WTC11 (cell line): Measurements from ENCODE around the gene ABAT. TPM values are rescaled to one million over a fixed set of nuclear protein-coding genes. Genes with fewer than 3 reads are reported as not detected.

Experiments
- ATAC-seq: fragments of 200-7000 bp; cut with Tn5 transposase; 2 replicates; pipeline ENCODE4 v1.10.0; 2021; ENCODE audit warnings: mild to moderate bottlenecking, moderate library complexity
- CTCF ChIA-PET: fragments of 300-600 bp; sonication (Branson Sonifier 250); formaldehyde crosslinking; loops from one replicate; lab custom pipeline; 2021; ENCODE audit warnings: antibody characterized with exemption; lab: Charles Lee
- POLR2A ChIA-PET: fragments of 350-600 bp; sonication (Branson Sonifier 250); formaldehyde crosslinking; loops from one replicate; lab custom pipeline; 2021; ENCODE audit warnings: antibody characterized with exemption; lab: Charles Lee
- DNase-seq: peaks from one replicate; pipeline ENCODE4 v3.0.0; 2021; ENCODE audit warnings: low spot score
- H3K27ac Mint-ChIP-seq: 2 replicates; pipeline ENCODE4 v1.8.0; 2021; ENCODE audit warnings: mixed read lengths
- H3K27me3 Mint-ChIP-seq: 2 replicates; pipeline ENCODE4 v1.8.0; 2021; ENCODE audit warnings: low read depth, mild to moderate bottlenecking, moderate library complexity, mixed read lengths
- H3K36me3 Mint-ChIP-seq: 2 replicates; pipeline ENCODE4 v1.8.0; 2021; ENCODE audit warnings: mixed read lengths
- H3K4me1 Mint-ChIP-seq: 2 replicates; pipeline ENCODE4 v1.8.0; 2022; ENCODE audit warnings: mixed read lengths
- H3K4me3 Mint-ChIP-seq: 2 replicates; pipeline ENCODE4 v1.8.0; 2021; ENCODE audit warnings: mild to moderate bottlenecking, moderate library complexity, mixed read lengths
- H3K9me3 Mint-ChIP-seq: 2 replicates; pipeline ENCODE4 v1.8.0; 2021; ENCODE audit warnings: mixed read lengths
- AFF4 ChIP-seq: sonication (generic); formaldehyde crosslinking; IDR thresholded peaks from 2 replicates; pipeline ENCODE4 v1.8.1; 2023; ENCODE audit warnings: mild to moderate bottlenecking, missing genetic modification reagents, borderline replicate concordance
- ATF2 ChIP-seq: sonication (generic); formaldehyde crosslinking; IDR thresholded peaks from 2 replicates; pipeline ENCODE4 v1.8.1; 2022; ENCODE audit warnings: low read depth, missing genetic modification reagents, borderline replicate concordance
- EMX1 ChIP-seq: fragments of 250-450 bp; sonication (Bioruptor Pico); IDR thresholded peaks from 2 replicates; pipeline ENCODE4 v1.8.0; 2021; ENCODE audit warnings: mild to moderate bottlenecking
- GABPB1 ChIP-seq: sonication (generic); formaldehyde crosslinking; IDR thresholded peaks from 2 replicates; pipeline ENCODE4 v1.8.1; 2023; ENCODE audit warnings: mild to moderate bottlenecking, missing genetic modification reagents
- GRHL2 ChIP-seq: fragments of 250-450 bp; sonication (Bioruptor Pico); IDR thresholded peaks from 2 replicates; pipeline ENCODE4 v1.8.0; 2022; ENCODE audit warnings: mild to moderate bottlenecking, moderate library complexity; ENCODE audit not compliant: insufficient replicate concordance, severe bottlenecking
- HMGA2 ChIP-seq: fragments of 250-450 bp; sonication (Bioruptor Pico); IDR thresholded peaks from 2 replicates; pipeline ENCODE4 v1.4.0; 2021; ENCODE audit warnings: mild to moderate bottlenecking, moderate library complexity
- NFATC4 ChIP-seq: fragments of 250-450 bp; sonication (Bioruptor Pico); IDR thresholded peaks from 2 replicates; pipeline ENCODE4 v1.9.0; 2021; ENCODE audit warnings: mild to moderate bottlenecking
- NR3C1 ChIP-seq: sonication (generic); formaldehyde crosslinking; conservative IDR thresholded peaks from 2 replicates; pipeline ENCODE4 v1.8.1; 2023; ENCODE audit warnings: low read depth, mild to moderate bottlenecking, missing genetic modification reagents
- PREB ChIP-seq: sonication (generic); formaldehyde crosslinking; IDR thresholded peaks from 2 replicates; pipeline ENCODE4 v1.8.1; 2022; ENCODE audit warnings: mild to moderate bottlenecking, missing genetic modification reagents, moderate library complexity, borderline replicate concordance
- RELA ChIP-seq: sonication (generic); formaldehyde crosslinking; IDR thresholded peaks from 2 replicates; pipeline ENCODE4 v1.8.1; 2022; ENCODE audit warnings: missing genetic modification reagents, mild to moderate bottlenecking, borderline replicate concordance
- RORB ChIP-seq: fragments of 250-450 bp; sonication (Bioruptor Pico); IDR thresholded peaks from 2 replicates; pipeline ENCODE4 v1.9.0; 2021; ENCODE audit warnings: mild to moderate bottlenecking
- TEAD1 ChIP-seq: sonication (generic); formaldehyde crosslinking; IDR thresholded peaks from 2 replicates; pipeline ENCODE4 v1.8.0; 2022; ENCODE audit warnings: mild to moderate bottlenecking, missing genetic modification reagents
- ZNF281 ChIP-seq: sonication (generic); formaldehyde crosslinking; IDR thresholded peaks from 2 replicates; pipeline ENCODE4 v1.8.0; 2023; ENCODE audit warnings: mild to moderate bottlenecking, missing genetic modification reagents
- ZNF671 ChIP-seq: fragments of 250-450 bp; sonication (Bioruptor Pico); IDR thresholded peaks from 2 replicates; pipeline ENCODE4 v1.8.0; 2021; ENCODE audit warnings: mild to moderate bottlenecking
- total RNA-seq: library from RNA; stranded (reverse); gene quantifications from 3 replicates; pipeline ENCODE4 v1.2.3, GENCODE V29; 2021
- TF ChIP-seq, protein P1 (sequence below): sonication (generic); formaldehyde crosslinking; IDR thresholded peaks from 2 replicates; pipeline ENCODE4 v1.8.0; 2023; ENCODE audit warnings: missing genetic modification reagents, mild to moderate bottlenecking, borderline replicate concordance
- TF ChIP-seq, protein P2 (sequence below): fragments of 250-450 bp; sonication (Bioruptor Pico); IDR thresholded peaks from 2 replicates; pipeline ENCODE4 v1.8.0; 2021; ENCODE audit warnings: mild to moderate bottlenecking
- TF ChIP-seq, protein P3 (sequence below): sonication (generic); formaldehyde crosslinking; IDR thresholded peaks from 2 replicates; pipeline ENCODE4 v1.8.1; 2022; ENCODE audit warnings: missing genetic modification reagents, borderline replicate concordance

ABAT gene
- total RNA-seq, 1 experiment from 2014 or later, result 6.6 TPM

DNA sequence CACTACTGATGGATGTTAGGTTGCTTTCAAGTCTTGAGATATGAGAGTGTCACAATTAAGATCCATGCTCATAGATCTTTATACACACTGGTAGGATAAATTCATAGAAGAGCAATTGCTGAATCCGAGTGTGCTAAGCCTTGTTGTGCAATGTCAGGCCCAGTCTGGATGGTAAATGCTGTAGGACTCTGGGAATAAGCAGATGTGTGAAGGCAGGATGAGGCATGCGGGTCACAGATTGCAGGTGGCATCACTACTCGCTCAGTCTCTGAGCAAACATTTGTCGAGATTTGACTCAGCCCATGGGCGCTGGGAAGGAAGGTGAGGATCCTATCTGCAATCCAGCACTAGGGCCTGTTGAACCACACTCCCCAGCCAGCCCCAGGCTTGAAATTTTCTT is 82.3 kb downstream of the ABAT start:
- Mint-ChIP-seq H3K9me3 (no peaks in the 10 kb centered on the region), H3K27ac (no peak overlapping the region), H3K27me3 (no peaks in the 10 kb centered on the region), H3K4me1 (no peaks in the 10 kb centered on the region), H3K36me3 (no peaks in the 10 kb centered on the region), H3K4me3 (no peak overlapping the region)
- DNase-seq, result no peak
- CTCF ChIA-PET, result no interaction called here
- POLR2A ChIA-PET, result interaction anchor here (0.5 kb wide), 1 partner anchor 182 kb away, joined by 4 read pairs; no protein-coding TSS in a partner anchor
- ATAC-seq, result no peak
- no peak for TF ChIP-seq AFF4 (CRISPR knock-in tag)
- TF ChIP-seq, protein P1, sequence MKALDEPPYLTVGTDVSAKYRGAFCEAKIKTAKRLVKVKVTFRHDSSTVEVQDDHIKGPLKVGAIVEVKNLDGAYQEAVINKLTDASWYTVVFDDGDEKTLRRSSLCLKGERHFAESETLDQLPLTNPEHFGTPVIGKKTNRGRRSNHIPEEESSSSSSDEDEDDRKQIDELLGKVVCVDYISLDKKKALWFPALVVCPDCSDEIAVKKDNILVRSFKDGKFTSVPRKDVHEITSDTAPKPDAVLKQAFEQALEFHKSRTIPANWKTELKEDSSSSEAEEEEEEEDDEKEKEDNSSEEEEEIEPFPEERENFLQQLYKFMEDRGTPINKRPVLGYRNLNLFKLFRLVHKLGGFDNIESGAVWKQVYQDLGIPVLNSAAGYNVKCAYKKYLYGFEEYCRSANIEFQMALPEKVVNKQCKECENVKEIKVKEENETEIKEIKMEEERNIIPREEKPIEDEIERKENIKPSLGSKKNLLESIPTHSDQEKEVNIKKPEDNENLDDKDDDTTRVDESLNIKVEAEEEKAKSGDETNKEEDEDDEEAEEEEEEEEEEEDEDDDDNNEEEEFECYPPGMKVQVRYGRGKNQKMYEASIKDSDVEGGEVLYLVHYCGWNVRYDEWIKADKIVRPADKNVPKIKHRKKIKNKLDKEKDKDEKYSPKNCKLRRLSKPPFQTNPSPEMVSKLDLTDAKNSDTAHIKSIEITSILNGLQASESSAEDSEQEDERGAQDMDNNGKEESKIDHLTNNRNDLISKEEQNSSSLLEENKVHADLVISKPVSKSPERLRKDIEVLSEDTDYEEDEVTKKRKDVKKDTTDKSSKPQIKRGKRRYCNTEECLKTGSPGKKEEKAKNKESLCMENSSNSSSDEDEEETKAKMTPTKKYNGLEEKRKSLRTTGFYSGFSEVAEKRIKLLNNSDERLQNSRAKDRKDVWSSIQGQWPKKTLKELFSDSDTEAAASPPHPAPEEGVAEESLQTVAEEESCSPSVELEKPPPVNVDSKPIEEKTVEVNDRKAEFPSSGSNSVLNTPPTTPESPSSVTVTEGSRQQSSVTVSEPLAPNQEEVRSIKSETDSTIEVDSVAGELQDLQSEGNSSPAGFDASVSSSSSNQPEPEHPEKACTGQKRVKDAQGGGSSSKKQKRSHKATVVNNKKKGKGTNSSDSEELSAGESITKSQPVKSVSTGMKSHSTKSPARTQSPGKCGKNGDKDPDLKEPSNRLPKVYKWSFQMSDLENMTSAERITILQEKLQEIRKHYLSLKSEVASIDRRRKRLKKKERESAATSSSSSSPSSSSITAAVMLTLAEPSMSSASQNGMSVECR (CRISPR knock-in tag), result no peak
- no peak for TF ChIP-seq EMX1 (CRISPR knock-in tag)
- TF ChIP-seq, protein P2, sequence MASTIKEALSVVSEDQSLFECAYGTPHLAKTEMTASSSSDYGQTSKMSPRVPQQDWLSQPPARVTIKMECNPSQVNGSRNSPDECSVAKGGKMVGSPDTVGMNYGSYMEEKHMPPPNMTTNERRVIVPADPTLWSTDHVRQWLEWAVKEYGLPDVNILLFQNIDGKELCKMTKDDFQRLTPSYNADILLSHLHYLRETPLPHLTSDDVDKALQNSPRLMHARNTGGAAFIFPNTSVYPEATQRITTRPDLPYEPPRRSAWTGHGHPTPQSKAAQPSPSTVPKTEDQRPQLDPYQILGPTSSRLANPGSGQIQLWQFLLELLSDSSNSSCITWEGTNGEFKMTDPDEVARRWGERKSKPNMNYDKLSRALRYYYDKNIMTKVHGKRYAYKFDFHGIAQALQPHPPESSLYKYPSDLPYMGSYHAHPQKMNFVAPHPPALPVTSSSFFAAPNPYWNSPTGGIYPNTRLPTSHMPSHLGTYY (CRISPR knock-in tag), result no peak
- TF ChIP-seq NR3C1 (CRISPR knock-in tag), result no peak
- TF ChIP-seq ZNF671 (CRISPR knock-in tag), result no peak

- no peak for ATAC-seq
- H3K9me3 Mint-ChIP-seq, result no peaks in the 10 kb centered on the region
- H3K4me3 Mint-ChIP-seq, result no peak overlapping the region
- no peak for DNase-seq
- POLR2A ChIA-PET, result no interaction called here
- H3K4me1 Mint-ChIP-seq, result no peaks in the 10 kb centered on the region
- no peak overlapping the region for H3K27ac Mint-ChIP-seq
- no peaks in the 10 kb centered on the region for H3K36me3 Mint-ChIP-seq
- H3K27me3 Mint-ChIP-seq, result no peaks in the 10 kb centered on the region
- CTCF ChIA-PET, result interaction anchor here (0.7 kb wide), 1 partner anchor 208 kb away, joined by 3 read pairs; no protein-coding TSS in a partner anchor
- TF ChIP-seq NFATC4 (no peak), ATF2 (CRISPR knock-in tag) (no peak), RELA (CRISPR knock-in tag) (no peak), ZNF281 (no peak), RORB (no peak), GABPB1 (CRISPR knock-in tag) (no peak), PREB (CRISPR knock-in tag) (no peak), TEAD1 (no peak), HMGA2 (no peak), GRHL2 (CRISPR knock-in tag) (no peak)
- TF ChIP-seq, protein P3, sequence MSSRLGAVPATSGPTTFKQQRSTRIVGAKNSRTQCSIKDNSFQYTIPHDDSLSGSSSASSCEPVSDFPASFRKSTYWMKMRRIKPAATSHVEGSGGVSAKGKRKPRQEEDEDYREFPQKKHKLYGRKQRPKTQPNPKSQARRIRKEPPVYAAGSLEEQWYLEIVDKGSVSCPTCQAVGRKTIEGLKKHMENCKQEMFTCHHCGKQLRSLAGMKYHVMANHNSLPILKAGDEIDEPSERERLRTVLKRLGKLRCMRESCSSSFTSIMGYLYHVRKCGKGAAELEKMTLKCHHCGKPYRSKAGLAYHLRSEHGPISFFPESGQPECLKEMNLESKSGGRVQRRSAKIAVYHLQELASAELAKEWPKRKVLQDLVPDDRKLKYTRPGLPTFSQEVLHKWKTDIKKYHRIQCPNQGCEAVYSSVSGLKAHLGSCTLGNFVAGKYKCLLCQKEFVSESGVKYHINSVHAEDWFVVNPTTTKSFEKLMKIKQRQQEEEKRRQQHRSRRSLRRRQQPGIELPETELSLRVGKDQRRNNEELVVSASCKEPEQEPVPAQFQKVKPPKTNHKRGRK (CRISPR knock-in tag), result no peak
Observed at GRCh38 chr16:8758022-8758421, 83.6 kb downstream of the ABAT start.
